Neuron (in vitro differentiated cells): ENCODE data around the gene ACOD1.

Source experiments
- H2AFZ ChIP-seq: one replicate; pipeline ENCODE4 v1.6.1; 2013; ENCODE audit warnings: low read depth, mild to moderate bottlenecking, inconsistent platforms, low read length, moderate library complexity
- H3K27me3 ChIP-seq: one replicate; pipeline ENCODE4 v1.6.1; 2013; ENCODE audit warnings: low read length; ENCODE audit not compliant: insufficient read depth
- H3K36me3 ChIP-seq: one replicate; pipeline ENCODE4 v1.6.1; 2013; ENCODE audit warnings: low read length; ENCODE audit not compliant: insufficient read depth
- H3K4me1 ChIP-seq: one replicate; pipeline ENCODE4 v1.6.1; 2013; ENCODE audit warnings: low read length; ENCODE audit not compliant: insufficient read depth
- H3K4me3 ChIP-seq: 2 replicates; pipeline ENCODE4 v1.5.1; 2013; ENCODE audit warnings: mild to moderate bottlenecking, low read length, moderate library complexity
- H3K9me3 ChIP-seq: one replicate; pipeline ENCODE4 v1.6.1; 2013; ENCODE audit warnings: low read length

ACOD1 gene

GRCh38 chr13:77002590-77003190 lies 54.4 kb downstream of the ACOD1 start:
- Histone ChIP-seq H3K36me3 (peaks cover 68% of the 10 kb centered on the region), H2AFZ (no peak overlapping the region), H3K9me3 (no peaks in the 10 kb centered on the region), H3K4me3 (no peak overlapping the region), H3K27me3 (no peaks in the 10 kb centered on the region), H3K4me1 (no peaks in the 10 kb centered on the region)
